Erythroblast (primary cell): ENCODE results near the gene COL6A3.

Experiments used
- DNase-seq, 2 experiments: peaks; one replicate each; lab custom pipeline; 2025; lab: John Stamatoyannopoulos, UW
- GATA1 ChIP-seq: IDR thresholded peaks from 2 replicates; pipeline ENCODE4 v1.6.1; 2011; ENCODE audit warnings: low read depth, mild to moderate bottlenecking, control low read depth, low read length, moderate library complexity
- POLR2A ChIP-seq: IDR thresholded peaks from 2 replicates; pipeline ENCODE4 v1.6.1; 2011; ENCODE audit warnings: mild to moderate bottlenecking, low read length

Gene COL6A3

DNA sequence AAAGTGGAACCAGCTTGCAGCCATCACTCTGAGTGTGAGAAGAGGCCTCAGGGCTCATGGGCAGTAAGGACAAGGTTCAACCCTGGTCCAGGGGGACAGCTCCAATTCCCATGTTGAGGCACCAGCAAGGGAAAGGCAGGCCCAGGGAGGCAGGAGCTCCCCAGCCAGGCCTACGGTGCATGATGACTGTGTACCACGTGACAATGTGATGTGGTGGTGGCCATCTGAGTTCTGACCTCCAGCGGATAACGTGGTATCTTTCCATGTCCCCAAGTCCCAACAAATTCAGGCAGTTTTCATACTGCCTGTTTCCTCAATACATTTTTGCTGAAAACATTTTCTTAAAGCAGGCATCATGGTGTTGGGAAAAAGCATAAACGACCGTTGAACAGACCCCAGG is 36.1 kb upstream of the COL6A3 start:
- DNase-seq, result no peak
- TF ChIP-seq POLR2A (no peak), GATA1 (no peak)

- TF ChIP-seq GATA1, result no peak
- TF ChIP-seq POLR2A, result no peak
- no peak for DNase-seq
These were observed 35.4 kb upstream of the COL6A3 start for GRCh38 chr2:237449193-237449881.

DNA sequence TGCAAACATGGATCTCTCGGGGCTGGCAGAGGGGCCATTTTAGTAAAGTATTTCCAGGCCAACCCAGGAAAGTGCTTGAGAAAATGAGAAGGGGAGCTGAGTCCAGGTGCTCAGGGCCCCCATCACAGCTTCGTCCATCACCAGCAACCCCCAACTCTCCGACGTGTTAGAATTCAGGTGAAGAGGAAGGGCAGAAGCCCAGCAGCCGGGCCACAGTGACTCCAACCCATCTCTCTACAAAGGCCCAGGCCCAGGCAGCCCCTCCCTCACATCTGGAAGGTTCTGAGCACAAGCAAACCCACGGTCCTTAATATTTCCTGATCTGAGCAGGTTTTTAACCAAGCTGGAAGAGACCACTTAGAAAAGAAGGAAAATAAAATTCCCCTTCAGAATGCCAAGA is 34.7 kb upstream of the COL6A3 start:
- no peak for TF ChIP-seq GATA1
- no peak for TF ChIP-seq POLR2A
- no peak for DNase-seq

DNA sequence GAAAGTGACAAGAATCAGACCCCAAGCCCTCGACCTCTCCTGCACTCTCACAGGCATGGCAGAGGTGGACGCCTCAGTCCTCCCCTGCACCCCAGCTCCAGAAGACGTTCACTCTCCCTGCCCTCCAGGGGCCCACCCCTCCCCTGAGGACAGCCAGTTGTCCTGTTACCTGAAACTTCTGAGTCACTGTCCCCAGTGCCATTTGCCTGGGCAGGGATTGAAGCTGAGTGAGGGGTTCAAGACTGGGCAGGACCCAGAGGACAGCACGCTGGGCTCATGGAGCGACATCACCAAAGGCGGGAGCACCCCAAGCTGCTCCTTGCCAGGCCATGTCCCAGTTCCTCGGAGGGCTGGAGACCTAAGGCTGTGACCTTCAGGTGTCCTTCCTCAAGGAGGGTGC is 34.2 kb upstream of the COL6A3 start:
- no peak for DNase-seq
- TF ChIP-seq GATA1 (no peak), POLR2A (no peak)

GRCh38 chr2:237447496-237447895 is 33.5 kb upstream of the COL6A3 start:
- no peak for TF ChIP-seq GATA1
- TF ChIP-seq POLR2A, result no peak
- DNase-seq, result no peak

GRCh38 chr2:237446338-237446665 is 32.3 kb upstream of the COL6A3 start:
- no peak for DNase-seq
- no peak for TF ChIP-seq GATA1
- no peak for TF ChIP-seq POLR2A

- no peak for DNase-seq
- TF ChIP-seq POLR2A (no peak), GATA1 (no peak)
These were observed 31.8 kb upstream of the COL6A3 start for GRCh38 chr2:237445611-237446337.

DNA sequence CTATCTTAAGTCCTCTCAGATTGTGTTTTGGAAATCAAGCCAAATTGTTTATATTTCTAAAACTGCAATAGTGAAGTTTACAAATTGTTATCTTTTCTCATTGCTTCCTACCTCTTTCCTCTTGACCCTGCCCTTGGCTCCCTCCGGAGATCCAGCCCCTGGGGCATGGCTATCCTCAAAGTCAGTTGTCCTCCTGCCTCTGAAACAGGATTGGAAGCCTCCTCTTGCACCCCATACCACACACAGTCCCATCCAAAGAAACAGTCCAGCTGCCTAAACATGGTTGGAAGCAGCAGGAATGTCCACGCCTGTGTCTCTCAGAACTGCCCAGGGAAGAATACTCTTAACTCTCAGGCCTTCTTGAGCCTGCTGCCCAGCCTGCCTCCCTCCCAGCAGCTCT is 30.1 kb upstream of the COL6A3 start:
- no peak for DNase-seq
- TF ChIP-seq POLR2A, result no peak
- TF ChIP-seq GATA1, result no peak

- no peak for DNase-seq
- TF ChIP-seq GATA1 (no peak), POLR2A (no peak)
These were observed 27.8 kb upstream of the COL6A3 start for GRCh38 chr2:237441605-237442274.

DNA sequence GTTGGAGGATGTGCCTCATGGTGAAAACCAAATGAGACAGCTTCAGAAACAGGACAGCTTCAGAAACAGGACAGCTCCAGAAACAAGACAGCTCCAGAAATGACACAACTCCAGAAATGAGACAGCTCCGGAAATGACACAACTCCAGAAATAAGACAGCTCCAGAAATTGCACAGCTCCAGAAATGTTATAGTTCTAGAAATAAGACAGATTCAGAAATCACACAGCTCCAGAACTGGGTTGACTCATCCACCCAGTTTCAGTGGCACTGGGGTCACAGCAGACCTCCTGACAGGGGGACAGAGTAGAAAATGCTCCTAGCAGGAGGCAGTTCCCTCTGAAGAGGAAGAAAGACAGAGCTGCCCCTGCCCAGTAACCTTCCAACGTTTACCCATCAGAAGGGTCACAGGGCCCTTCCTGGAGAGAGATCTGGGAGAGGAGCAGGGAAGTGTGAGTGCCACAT is 26.9 kb upstream of the COL6A3 start:
- DNase-seq, result no peak
- TF ChIP-seq GATA1, result no peak
- TF ChIP-seq POLR2A, result no peak

DNA sequence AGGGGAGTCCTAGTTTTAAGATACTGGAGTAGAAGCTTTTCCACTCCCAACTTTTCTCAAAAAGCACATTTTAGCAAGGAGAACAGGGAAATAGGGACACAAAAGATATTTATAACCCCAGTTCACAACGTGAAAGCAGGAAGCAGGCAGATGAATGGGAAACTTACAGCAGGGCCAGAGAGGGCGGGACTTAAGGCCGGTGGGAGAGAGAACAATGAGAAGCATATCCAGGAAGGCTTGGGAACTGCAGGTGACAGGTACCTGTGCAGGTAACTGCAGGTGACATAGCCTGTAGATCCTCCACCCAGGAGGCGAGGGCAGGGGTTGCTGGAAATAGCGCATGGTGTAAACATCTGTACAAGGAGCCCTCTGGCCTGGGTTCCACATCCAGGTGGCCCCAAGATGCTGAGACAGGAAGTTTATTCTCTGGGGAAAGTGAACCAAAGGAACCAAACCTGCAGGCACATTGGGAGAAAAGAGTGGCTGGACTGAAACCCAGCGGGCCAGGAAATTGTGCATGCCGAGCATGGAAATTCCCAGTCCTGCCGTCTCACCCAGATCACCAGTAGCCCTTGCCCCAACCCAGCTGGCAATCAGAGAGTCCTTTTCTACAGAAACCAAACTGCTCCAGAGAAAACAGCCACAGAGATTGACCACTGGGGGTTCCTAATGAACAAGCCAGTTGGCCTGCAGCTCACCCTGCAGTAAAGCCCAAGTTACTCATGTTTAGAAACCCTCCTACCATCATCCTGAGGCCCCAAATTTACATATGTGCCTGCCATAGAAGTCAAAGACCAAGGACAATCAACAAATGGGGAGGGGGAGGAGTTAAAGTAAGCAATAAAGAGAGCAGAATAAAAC is 24.3 kb upstream of the COL6A3 start:
- DNase-seq, result no peak
- TF ChIP-seq GATA1 (no peak), POLR2A (no peak)

DNA sequence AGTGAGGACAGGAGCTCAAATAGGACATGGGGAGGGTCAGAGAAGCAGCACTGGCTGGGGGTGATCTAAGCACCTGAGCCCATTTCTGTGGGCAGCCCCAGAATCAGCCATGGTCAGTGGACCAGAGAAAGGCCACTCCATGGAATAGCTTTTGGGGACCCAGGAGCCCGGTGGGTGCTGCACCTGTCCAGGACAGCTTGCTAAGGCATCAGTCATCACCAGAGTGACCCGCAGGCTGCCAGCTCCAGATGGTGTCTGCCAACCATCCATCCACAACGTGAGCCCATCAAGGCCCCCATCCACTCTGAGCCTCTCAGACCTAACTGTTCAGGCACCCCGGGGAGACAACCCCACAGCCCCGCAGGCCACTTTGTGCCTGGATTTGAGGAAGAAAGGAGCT is 23.6 kb upstream of the COL6A3 start:
- DNase-seq, result no peak
- TF ChIP-seq GATA1 (no peak), POLR2A (no peak)

DNA sequence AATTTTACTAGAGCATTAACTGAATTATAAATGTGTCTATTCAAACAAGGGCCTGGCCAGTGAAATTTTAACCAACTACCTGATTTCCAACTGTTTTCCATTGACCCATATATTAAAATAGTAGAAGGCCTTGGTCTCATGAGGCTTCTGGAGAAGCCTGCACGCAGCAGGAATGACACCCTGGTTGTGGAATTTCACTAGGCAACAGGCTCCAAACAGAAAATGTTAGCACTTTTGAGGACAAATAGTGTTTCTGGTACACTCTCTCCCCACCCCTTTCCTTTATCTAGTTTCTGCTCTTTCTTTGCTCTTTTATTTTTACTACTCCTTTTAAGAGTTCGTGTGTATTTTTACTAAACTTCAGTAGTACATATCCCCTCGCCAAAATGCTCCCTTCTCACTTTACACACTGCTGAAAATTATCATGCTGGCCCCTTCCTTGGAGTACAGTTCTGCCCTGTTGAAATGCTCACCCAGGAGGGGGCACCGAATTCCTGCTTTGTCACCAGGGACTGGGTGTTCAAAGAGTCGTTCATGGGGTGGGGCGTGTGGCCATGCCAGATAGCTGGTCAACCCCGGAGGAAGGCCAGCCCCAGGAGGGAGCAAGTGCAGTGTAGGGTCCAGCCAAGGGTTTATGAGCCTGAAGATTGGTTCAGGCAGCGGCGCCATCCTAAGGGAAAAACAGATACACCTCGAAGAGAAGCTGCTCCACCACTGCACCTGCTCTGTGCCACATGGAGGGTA is 22.1 kb upstream of the COL6A3 start:
- no peak for DNase-seq
- no peak for TF ChIP-seq GATA1
- TF ChIP-seq POLR2A, result no peak
